ENCODE data around the gene ANKRD44. TPM values are rescaled to one million over a fixed set of nuclear protein-coding genes. Genes with fewer than 3 reads are reported as not detected.

The ANKRD44 gene
- total RNA-seq, 6 experiments from 2014 or later: 3.8 to 5.7 (median 4.7) TPM

GRCh38 chr2:197088694-197089093 is 221.9 kb downstream of the ANKRD44 start:
- Mint-ChIP-seq H3K27me3 (ENCODE audit: insufficient read depth) (no peaks in the 10 kb centered on the region; the same call in 1 of the 2 replicates), H3K9me3 (no peaks in the 10 kb centered on the region), H3K27ac (no peak overlapping the region), H3K4me1 (ENCODE audit: low read depth) (peaks cover 10% of the 10 kb centered on the region), H3K4me3 (no peak overlapping the region), H3K36me3 (ENCODE audit: low read depth) (no peaks in the 10 kb centered on the region)
- DNase-seq: no peak
- TF ChIP-seq CTCF (IDR thresholded peaks at IDR 0.05): no peak

GRCh38 chr2:197086500-197086899 is 224.1 kb downstream of the ANKRD44 start:
- no peak for DNase-seq
- H3K27ac Mint-ChIP-seq: no peak overlapping the region
- H3K36me3 Mint-ChIP-seq (ENCODE audit: low read depth): no peaks in the 10 kb centered on the region
- H3K9me3 Mint-ChIP-seq: no peaks in the 10 kb centered on the region
- no peaks in the 10 kb centered on the region; the same call in 1 of the 2 replicates for H3K27me3 Mint-ChIP-seq (ENCODE audit: insufficient read depth)
- H3K4me3 Mint-ChIP-seq: no peak overlapping the region
- no peaks in the 10 kb centered on the region for H3K4me1 Mint-ChIP-seq (ENCODE audit: low read depth)
- no peak for TF ChIP-seq CTCF (IDR thresholded peaks at IDR 0.05)

- Mint-ChIP-seq H3K4me1 (ENCODE audit: low read depth) (peaks cover 1% of the 10 kb centered on the region), H3K27me3 (ENCODE audit: insufficient read depth) (no peaks in the 10 kb centered on the region; the same call in 1 of the 2 replicates), H3K27ac (no peak overlapping the region), H3K9me3 (no peaks in the 10 kb centered on the region), H3K4me3 (no peak overlapping the region), H3K36me3 (ENCODE audit: low read depth) (no peaks in the 10 kb centered on the region)
- no peak for TF ChIP-seq CTCF (IDR thresholded peaks at IDR 0.05)
- DNase-seq: no peak
Measured at GRCh38 chr2:197085665-197086064, 224.9 kb downstream of the ANKRD44 start.

- H3K27me3 Mint-ChIP-seq (ENCODE audit: insufficient read depth): no peaks in the 10 kb centered on the region; the same call in none of the 2 replicates
- H3K27ac Mint-ChIP-seq: no peak overlapping the region
- TF ChIP-seq CTCF (IDR thresholded peaks at IDR 0.05): no peak
- H3K4me3 Mint-ChIP-seq: no peak overlapping the region
- H3K9me3 Mint-ChIP-seq: no peaks in the 10 kb centered on the region
- H3K4me1 Mint-ChIP-seq (ENCODE audit: low read depth): peaks cover 27% of the 10 kb centered on the region
- no peak for DNase-seq
- H3K36me3 Mint-ChIP-seq (ENCODE audit: low read depth): no peaks in the 10 kb centered on the region
Measured at GRCh38 chr2:197081294-197081693, 229.3 kb downstream of the ANKRD44 start.

- Mint-ChIP-seq H3K27me3 (ENCODE audit: insufficient read depth) (no peaks in the 10 kb centered on the region; the same call in 1 of the 2 replicates), H3K36me3 (ENCODE audit: low read depth) (no peaks in the 10 kb centered on the region), H3K4me3 (no peak overlapping the region), H3K27ac (no peak overlapping the region), H3K4me1 (ENCODE audit: low read depth) (peaks cover 27% of the 10 kb centered on the region), H3K9me3 (no peaks in the 10 kb centered on the region)
- no peak for TF ChIP-seq CTCF (IDR thresholded peaks at IDR 0.05)
- no peak for DNase-seq
Measured at GRCh38 chr2:197080578-197081216, 229.9 kb downstream of the ANKRD44 start.

Data from HFFc6 (cell line).